Dermis lymphatic vessel endothelial cell (primary cell): Measurements from ENCODE around the gene SLC11A2. TPM values are rescaled to one million over a fixed set of nuclear protein-coding genes. Genes with fewer than 3 reads are reported as not detected.

Experiments used
- total RNA-seq: library from RNA; depleted of rRNA; stranded (reverse); fragments of >200 nt; gene quantifications from 2 replicates; pipeline ENCODE4 v1.2.1, GENCODE V29; 2014

Gene SLC11A2
- 36.0 and 44.6 TPM in 2 replicates for total RNA-seq

DNA sequence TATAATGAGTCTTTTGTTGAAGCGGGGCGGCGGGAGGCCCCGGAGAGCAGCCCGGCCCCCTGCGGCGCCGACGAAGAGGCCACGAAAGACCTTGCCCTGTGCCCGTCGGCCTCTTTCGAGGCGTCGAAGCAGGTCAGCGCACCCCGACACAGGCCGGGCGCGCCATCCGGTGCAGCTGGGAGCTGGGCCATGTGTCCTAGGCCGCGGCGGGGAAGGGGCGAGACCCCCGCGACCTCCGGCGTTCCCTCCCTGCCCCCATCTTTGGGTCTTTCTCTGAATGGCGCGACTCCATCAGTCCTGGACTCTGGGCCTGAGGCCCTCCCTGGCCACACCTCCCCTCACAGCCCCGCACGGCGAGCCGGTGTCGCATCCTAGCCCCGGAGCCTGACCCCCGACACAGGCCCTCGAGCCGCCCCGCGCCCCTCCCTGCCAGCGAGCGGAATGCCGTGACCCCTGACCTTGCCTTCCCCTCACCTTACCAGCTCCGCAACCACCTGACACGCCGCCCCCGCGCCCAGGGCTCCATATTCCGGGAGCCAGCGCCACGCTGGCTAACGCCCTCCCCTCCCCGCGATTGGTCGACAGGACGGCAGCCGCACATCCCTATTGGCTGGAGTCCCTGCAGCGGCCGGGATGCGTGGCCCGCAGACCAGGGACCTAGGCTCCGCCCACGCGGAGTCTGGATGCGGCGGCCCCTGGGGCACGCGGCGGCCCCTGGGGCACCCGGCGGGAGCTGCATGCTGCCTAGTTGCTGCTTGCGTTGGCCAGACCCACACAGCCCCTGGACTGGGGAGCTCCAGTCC lies at the start of gene SLC11A2:
TSS of gene SLC11A2 (minus strand) at position 549 of the 803 bp plus-strand sequence. CDS start 15,656 bp downstream, outside the sequence.

DNA sequence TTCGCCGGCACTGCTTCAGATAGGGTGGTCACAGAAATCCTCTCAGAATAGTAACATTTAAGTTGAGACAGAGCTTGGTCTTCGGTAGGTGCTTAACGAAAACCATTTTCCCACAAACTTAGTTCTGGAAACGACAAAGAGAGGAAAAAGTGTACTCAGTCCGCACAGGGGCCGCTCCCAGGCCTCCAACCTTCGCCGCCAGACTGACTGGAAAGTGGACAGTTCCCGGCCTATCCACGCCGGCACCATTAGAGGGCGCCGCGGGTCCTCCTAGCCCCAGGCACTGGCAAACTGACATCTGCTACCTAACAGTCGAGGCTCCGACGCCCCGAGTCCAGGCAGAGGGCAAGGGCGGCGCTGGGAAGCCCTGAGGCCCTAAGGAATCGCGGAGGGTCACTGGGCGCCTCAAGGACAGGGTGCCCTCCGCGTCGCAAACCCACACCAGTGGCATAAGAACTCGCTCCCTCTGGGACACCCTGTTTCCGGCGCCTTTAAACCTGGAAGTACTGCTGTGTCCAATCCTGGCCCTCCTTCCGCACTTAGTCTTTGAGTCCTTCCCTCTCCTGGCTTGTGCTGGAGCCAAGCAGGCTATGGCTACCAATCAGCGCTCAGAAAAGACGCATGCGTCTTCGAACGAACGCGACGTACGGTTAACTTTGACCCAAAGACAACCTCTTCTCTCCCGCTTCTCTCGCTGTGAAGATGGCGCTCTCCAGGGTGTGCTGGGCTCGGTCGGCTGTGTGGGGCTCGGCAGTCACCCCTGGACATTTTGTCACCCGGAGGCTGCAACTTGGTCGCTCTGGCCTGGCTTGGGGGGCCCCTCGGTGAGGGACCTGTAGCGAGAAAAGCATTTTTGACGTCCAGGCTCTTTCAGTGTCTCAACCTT lies 21.7 kb upstream of the SLC11A2 start, which contains the start of gene LETMD1:
TSS of gene LETMD1 (plus strand) at position 673 of the 886 bp plus-strand sequence. CDS start at position 703, 30 bp downstream.

DNA sequence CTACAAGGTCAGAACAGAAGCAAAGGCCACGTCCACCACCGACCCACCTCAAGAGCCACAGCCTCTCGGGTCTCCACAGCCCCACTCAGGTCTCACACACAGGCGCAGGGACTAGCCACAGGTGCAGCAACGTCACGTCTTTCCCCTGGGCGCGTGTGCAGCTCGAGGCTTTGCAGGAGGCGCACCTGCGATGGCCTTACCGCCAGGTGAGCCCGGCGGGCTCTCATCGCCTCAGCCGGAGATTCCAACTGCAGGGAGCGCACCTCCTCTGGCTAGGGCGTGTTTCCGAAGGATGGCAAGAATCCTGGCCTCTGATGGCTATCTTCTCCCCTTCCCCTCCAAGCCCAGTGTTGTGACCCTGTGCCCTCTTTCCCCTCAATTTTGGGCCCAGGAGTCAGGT lies 73.7 kb downstream of the SLC11A2 start, which contains the start of gene HIGD1C:
TSS of gene HIGD1C (plus strand) at position 35 of the 400 bp plus-strand sequence. CDS start 1,455 bp downstream, outside the sequence.

Other genes starting within 250 kb of the SLC11A2 start
- not detected in 2 replicates for gene TMPRSS12, start 183.5 kb downstream of the SLC11A2 start, total RNA-seq
- not detected in 2 replicates for gene HIGD1C, start 73.8 kb downstream of the SLC11A2 start, total RNA-seq
- gene LETMD1, start 21.9 kb upstream of the SLC11A2 start, total RNA-seq, result 35.1 and 42.4 TPM in 2 replicates
- 14.4 and 17.4 TPM in 2 replicates for gene CSRNP2, start 57.2 kb upstream of the SLC11A2 start, total RNA-seq
- 10.0 and 16.1 TPM in 2 replicates for gene TFCP2, start 146.8 kb upstream of the SLC11A2 start, total RNA-seq
- gene POU6F1, start 191.7 kb upstream of the SLC11A2 start, total RNA-seq, result 1.5 and 2.2 TPM in 2 replicates
- 88.1 and 90.7 TPM in 2 replicates for gene DAZAP2, start 212.4 kb upstream of the SLC11A2 start, total RNA-seq
- gene SMAGP, start 244.0 kb upstream of the SLC11A2 start, total RNA-seq, result 17.0 and 21.4 TPM in 2 replicates